H9 (cell line): Measurements from ENCODE around the gene COA8. TPM values are rescaled to one million over a fixed set of nuclear protein-coding genes. Genes with fewer than 3 reads are reported as not detected.

Source experiments
- DNase-seq: peaks from one replicate; pipeline ENCODE4 v3.0.0-alpha.2; 2017
- H2AFZ ChIP-seq: one replicate; pipeline ENCODE4 v1.6.1; 2013; ENCODE audit warnings: mild to moderate bottlenecking, low read length, control low read depth, moderate library complexity
- H2AK5ac ChIP-seq: 2 replicates; pipeline ENCODE4 v1.6.1; 2013; ENCODE audit warnings: low read length, control low read depth, mixed read lengths; ENCODE audit not compliant: insufficient read length
- H2BK120ac ChIP-seq: one replicate; pipeline ENCODE4 v1.6.1; 2013; ENCODE audit warnings: low read depth, mild to moderate bottlenecking, low read length, control low read depth, inconsistent platforms; ENCODE audit not compliant: poor library complexity, severe bottlenecking
- H2BK12ac ChIP-seq: 2 replicates; pipeline ENCODE4 v1.6.1; 2013; ENCODE audit warnings: low read length, control low read depth, mixed read lengths, low read depth; ENCODE audit not compliant: insufficient read length
- H2BK15ac ChIP-seq: 2 replicates; pipeline ENCODE4 v1.6.1; 2013; ENCODE audit warnings: low read depth, low read length, control low read depth
- H2BK20ac ChIP-seq: one replicate; pipeline ENCODE4 v1.6.1; 2013; ENCODE audit warnings: low read depth, mild to moderate bottlenecking, low read length, control low read depth, inconsistent platforms; ENCODE audit not compliant: poor library complexity, severe bottlenecking
- H2BK5ac ChIP-seq: 2 replicates; pipeline ENCODE4 v1.6.1; 2013; ENCODE audit warnings: low read length, control low read depth, mixed read lengths; ENCODE audit not compliant: insufficient read length
- H3K14ac ChIP-seq: 2 replicates; pipeline ENCODE4 v1.6.1; 2013; ENCODE audit warnings: low read length, control low read depth; ENCODE audit not compliant: insufficient read depth
- H3K18ac ChIP-seq: 2 replicates; pipeline ENCODE4 v1.6.1; 2013; ENCODE audit warnings: low read depth, mild to moderate bottlenecking, mixed read lengths, low read length, control low read depth; ENCODE audit not compliant: insufficient read length
- H3K23ac ChIP-seq: 2 replicates; pipeline ENCODE4 v1.6.1; 2013; ENCODE audit warnings: low read length, control low read depth, mixed read lengths, low read depth; ENCODE audit not compliant: insufficient read length
- H3K23me2 ChIP-seq: 2 replicates; pipeline ENCODE4 v1.6.1; 2013; ENCODE audit warnings: low read depth, mild to moderate bottlenecking, mixed read lengths, low read length, control low read depth; ENCODE audit not compliant: insufficient read length, poor library complexity, severe bottlenecking
- H3K27ac ChIP-seq: 2 replicates; pipeline ENCODE4 v1.5.1; 2013; ENCODE audit warnings: low read length, control low read depth, mixed read lengths, low read depth; ENCODE audit not compliant: insufficient read length
- H3K27me3 ChIP-seq: 2 replicates; pipeline ENCODE4 v1.6.1; 2013; ENCODE audit warnings: low read length, control low read depth, inconsistent platforms; ENCODE audit not compliant: insufficient read depth
- H3K4ac ChIP-seq: 2 replicates; pipeline ENCODE4 v1.6.1; 2013; ENCODE audit warnings: low read depth, mild to moderate bottlenecking, control low read depth, inconsistent platforms, low read length, moderate library complexity
- H3K4me1 ChIP-seq: 2 replicates; pipeline ENCODE4 v1.6.1; 2013; ENCODE audit warnings: low read length, control low read depth, inconsistent platforms; ENCODE audit not compliant: insufficient read depth
- H3K4me2 ChIP-seq: 2 replicates; pipeline ENCODE4 v1.6.1; 2013; ENCODE audit warnings: low read length, control low read depth, mixed read lengths; ENCODE audit not compliant: insufficient read length, insufficient read depth
- H3K56ac ChIP-seq: 2 replicates; pipeline ENCODE4 v1.6.1; 2013; ENCODE audit warnings: low read depth, mild to moderate bottlenecking, mixed read lengths, low read length, control low read depth; ENCODE audit not compliant: insufficient read length
- H3K79me1 ChIP-seq: 2 replicates; pipeline ENCODE4 v1.6.1; 2013; ENCODE audit warnings: low read depth, mild to moderate bottlenecking, moderate library complexity, low read length, control low read depth, inconsistent platforms; ENCODE audit not compliant: insufficient read depth, poor library complexity, severe bottlenecking
- H3K79me2 ChIP-seq: 2 replicates; pipeline ENCODE4 v1.6.1; 2013; ENCODE audit warnings: low read length, control low read depth, inconsistent platforms; ENCODE audit not compliant: insufficient read depth
- H3K9ac ChIP-seq: 2 replicates; pipeline ENCODE4 v1.6.1; 2013; ENCODE audit warnings: low read length, control low read depth, mixed read lengths; ENCODE audit not compliant: insufficient read length; ENCODE audit errors: extremely low read depth
- H3K9me3 ChIP-seq: one replicate; pipeline ENCODE4 v1.6.1; 2013; ENCODE audit warnings: low read depth, low read length, inconsistent platforms; ENCODE audit not compliant: control insufficient read depth
- H3T11ph ChIP-seq: one replicate; pipeline ENCODE4 v1.6.1; 2013; ENCODE audit warnings: mild to moderate bottlenecking, low read length, control low read depth, inconsistent platforms
- H4K20me1 ChIP-seq: one replicate; pipeline ENCODE4 v1.6.1; 2013; ENCODE audit not compliant: control insufficient read depth, insufficient read length, insufficient read depth
- H4K5ac ChIP-seq: 2 replicates; pipeline ENCODE4 v1.6.1; 2013; ENCODE audit warnings: low read depth, mild to moderate bottlenecking, mixed read lengths, low read length, control low read depth; ENCODE audit not compliant: insufficient read length
- H4K8ac ChIP-seq: replicated peaks from 2 replicates; pipeline ENCODE4 v1.6.1; 2013; ENCODE audit warnings: low read length, control low read depth, mixed read lengths, low read depth; ENCODE audit not compliant: insufficient read length
- H4K91ac ChIP-seq: 2 replicates; pipeline ENCODE4 v1.6.1; 2013; ENCODE audit warnings: low read depth, mild to moderate bottlenecking, moderate library complexity, mixed read lengths, low read length, control low read depth; ENCODE audit not compliant: insufficient read length
- H3K27ac Mint-ChIP-seq, 3 experiments: 2 replicates in 2 of 3; 3 replicates in 1 of 3; pipeline ENCODE4 v1.8.0; 2020 to 2021; ENCODE audit warnings: mixed read lengths in 3 of 3, mild to moderate bottlenecking in 1 of 3, moderate library complexity in 1 of 3
- H3K27me3 Mint-ChIP-seq: 2 replicates; pipeline ENCODE4 v1.8.0; 2021; ENCODE audit warnings: low read depth, mild to moderate bottlenecking, moderate library complexity, mixed read lengths
- H3K36me3 Mint-ChIP-seq, 3 experiments: 2 replicates in 2 of 3; 3 replicates in 1 of 3; pipeline ENCODE4 v1.8.0; 2020 to 2021; ENCODE audit warnings: low read depth in 3 of 3, mixed read lengths in 3 of 3; ENCODE audit not compliant: insufficient read depth in 1 of 3
- H3K4me1 Mint-ChIP-seq, 2 experiments: 2 replicates each; pipeline ENCODE4 v1.8.0; 2020; ENCODE audit warnings: mixed read lengths in 2 of 2
- H3K4me3 Mint-ChIP-seq, 2 experiments: 2 replicates in 1 of 2; 3 replicates in 1 of 2; pipeline ENCODE4 v1.8.0; 2020 to 2021; ENCODE audit warnings: mild to moderate bottlenecking in 2 of 2, mixed read lengths in 2 of 2, moderate library complexity in 1 of 2
- H3K9me3 Mint-ChIP-seq, 2 experiments: 2 replicates in 1 of 2; 3 replicates in 1 of 2; pipeline ENCODE4 v1.8.0; 2020; ENCODE audit warnings: mild to moderate bottlenecking in 2 of 2, mixed read lengths in 2 of 2, moderate library complexity in 1 of 2
- CTCF ChIP-seq: fragments of 200-600 bp; sonication (generic); conservative IDR thresholded peaks from 3 replicates; pipeline ENCODE4 v1.8.0; 2021; ENCODE audit warnings: antibody characterized with exemption, mild to moderate bottlenecking
- WGBS: extraction: QIAGEN DNeasy Blood & Tissue Kit; methylation state at CpG from one replicate; pipeline ENCODE4 v1.1.7; 2013; ENCODE audit warnings: missing lambda C conversion rate, low lambda C conversion rate, mixed read lengths; ENCODE audit not compliant: insufficient read length; ENCODE audit errors: extremely low coverage; 5-methylcytosine and 5-hydroxymethylcytosine counted together
- total RNA-seq: library from RNA; stranded (reverse); gene quantifications from 2 replicates; pipeline ENCODE4 v1.2.1, GENCODE V29; 2021

COA8 gene
- total RNA-seq, 1 experiment from 2014 or later, result 45.5 TPM

GRCh38 chr14:103574104-103574503, 11.3 kb downstream of the COA8 start:
- no CpG with 5 or more reads among the region's 6 CpGs for WGBS
- no peak overlapping the region for H2BK12ac ChIP-seq
- H3K27me3 Mint-ChIP-seq, result no peaks in the 10 kb centered on the region; the same call in 1 of the 2 replicates

More at GRCh38 chr14:103574104-103574503, 11.3 kb downstream of the COA8 start:
- Histone ChIP-seq H3K18ac (no peak overlapping the region), H3K4me2 (no peak overlapping the region), H3K9me3 (no peaks in the 10 kb centered on the region), H3K79me1 (no peaks in the 10 kb centered on the region), H2BK20ac (no peak overlapping the region), H3K9ac (no peak overlapping the region), H2AK5ac (no peak overlapping the region), H3K27ac (no peak overlapping the region), H4K8ac (no peak overlapping the region), H2AFZ (no peak overlapping the region), H2BK120ac (no peak overlapping the region), H3K14ac (no peak overlapping the region), H3K56ac (no peak overlapping the region), H3K4me1 (no peaks in the 10 kb centered on the region), H3K4ac (no peak overlapping the region), H2BK15ac (no peak overlapping the region), H2BK5ac (no peak overlapping the region), H4K91ac (no peak overlapping the region), H4K20me1 (no peaks in the 10 kb centered on the region), H3K23me2 (no peaks in the 10 kb centered on the region), H3K23ac (no peak overlapping the region), H3K27me3 (no peaks in the 10 kb centered on the region), H3T11ph (no peak overlapping the region), H4K5ac (no peak overlapping the region), H3K79me2 (no peaks in the 10 kb centered on the region)
- no peak for DNase-seq
- TF ChIP-seq CTCF, result no peak
- Mint-ChIP-seq H3K4me1 (peaks cover 9 to 10% of the 10 kb centered on the region in 2 experiments), H3K36me3 (peaks cover 16 to 54% (median 38%) of the 10 kb centered on the region in 3 experiments), H3K9me3 (no peaks in the 10 kb centered on the region), H3K4me3 (no peak overlapping the region), H3K27ac (peak overlapping the region in 2 of 3 experiments; percentile 56 to 77; a peak in 3 of 7 replicates)
